Stimulated activated CD4-positive, alpha-beta T cell treated with anti-CD3 and anti-CD28 coated beads, Interleukin-15, amount 100 ng/mL, for 24 hours (primary cell): Measurements from ENCODE around the gene CDPF1.

Experiments
- DNase-seq: peaks from one replicate; pipeline ENCODE4 v3.0.0-alpha.2; 2020

The CDPF1 gene, protein sequence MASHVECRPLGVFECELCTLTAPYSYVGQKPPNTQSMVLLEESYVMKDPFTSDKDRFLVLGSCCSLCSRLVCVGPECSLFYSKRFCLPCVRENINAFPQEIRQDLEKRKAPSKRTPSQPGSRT

DNA sequence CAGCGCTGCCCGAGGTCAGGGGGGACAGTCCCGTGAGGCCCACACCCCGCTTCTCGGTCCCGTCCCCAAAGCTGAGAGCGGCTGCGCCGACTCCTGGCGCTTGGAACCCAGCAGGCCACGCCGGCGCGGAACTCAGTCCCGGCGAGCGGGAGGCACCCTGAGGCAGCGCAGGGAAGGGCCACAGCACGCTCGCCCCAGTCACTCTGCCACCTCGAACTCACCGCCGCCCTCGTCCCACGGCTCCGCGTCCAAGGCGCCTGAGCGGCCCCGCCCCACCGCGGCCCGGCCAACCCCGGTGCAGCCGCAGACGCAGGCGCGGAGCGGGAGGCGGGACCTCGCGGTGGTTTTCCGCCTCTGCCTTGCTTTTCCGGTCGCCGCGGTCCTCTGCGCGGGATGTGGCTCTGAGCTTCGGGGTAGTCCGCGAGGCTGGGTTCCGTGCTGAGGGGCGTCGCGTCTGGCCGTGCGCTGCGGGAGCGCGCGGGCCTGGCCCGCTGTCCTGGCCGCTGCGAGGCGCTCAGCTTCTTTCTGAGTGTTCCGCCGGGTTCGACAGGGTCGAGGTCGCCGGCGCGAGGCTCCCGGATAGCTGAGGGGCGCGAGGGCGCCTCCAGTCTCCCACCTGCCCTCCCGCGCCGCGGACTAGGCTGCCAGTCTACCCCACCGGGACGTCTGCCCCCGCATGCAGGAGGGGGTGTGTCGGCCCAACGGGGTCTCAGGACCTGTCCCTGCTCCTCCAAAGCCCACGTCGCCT is at the start of gene CDPF1:
Gene CDPF1 (minus strand): TSS at position 259 of the 748 bp plus-strand sequence. CDS start 2,009 bp downstream, outside the sequence.
- peak; percentile 95 for DNase-seq

GRCh38 chr22:46299101-46299500 is 49.0 kb upstream of the CDPF1 start:
- no peak for DNase-seq

GRCh38 chr22:46297151-46297812 is 47.2 kb upstream of the CDPF1 start:
- DNase-seq = peak; percentile 47

- peak; percentile 98 for DNase-seq
Measured at GRCh38 chr22:46296257-46297150, 46.4 kb upstream of the CDPF1 start, which contains the start of gene GTSE1. Gene GTSE1 (plus strand): TSS chr22:46296870. CDS start chr22:46297401, 531 bp downstream.

- DNase-seq = no peak
Measured at GRCh38 chr22:46295277-46295971, 45.3 kb upstream of the CDPF1 start.

DNA sequence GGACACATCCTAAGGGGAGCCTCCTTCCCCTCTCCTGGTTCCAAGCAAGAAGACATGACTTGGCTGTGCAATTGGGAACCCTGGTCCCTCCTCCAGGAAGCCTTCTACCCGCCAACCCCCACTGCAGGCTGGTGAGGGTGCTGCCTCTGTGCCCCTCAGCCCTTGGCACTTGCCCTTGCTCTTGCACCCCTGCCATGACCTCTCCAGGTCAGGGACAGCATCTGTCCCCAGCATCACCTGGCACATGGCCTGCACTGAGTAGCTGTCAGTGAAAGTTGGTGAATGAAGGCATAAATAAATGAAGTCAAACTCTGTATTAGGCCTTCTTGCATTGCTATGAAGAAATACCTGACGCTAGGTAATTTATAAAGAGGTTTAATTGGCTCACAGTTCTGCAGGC is 44.7 kb upstream of the CDPF1 start:
- DNase-seq = no peak

GRCh38 chr22:46293577-46294260 is 43.6 kb upstream of the CDPF1 start:
- peak; percentile 23 for DNase-seq

GRCh38 chr22:46292732-46293131 is 42.6 kb upstream of the CDPF1 start:
- no peak for DNase-seq

DNA sequence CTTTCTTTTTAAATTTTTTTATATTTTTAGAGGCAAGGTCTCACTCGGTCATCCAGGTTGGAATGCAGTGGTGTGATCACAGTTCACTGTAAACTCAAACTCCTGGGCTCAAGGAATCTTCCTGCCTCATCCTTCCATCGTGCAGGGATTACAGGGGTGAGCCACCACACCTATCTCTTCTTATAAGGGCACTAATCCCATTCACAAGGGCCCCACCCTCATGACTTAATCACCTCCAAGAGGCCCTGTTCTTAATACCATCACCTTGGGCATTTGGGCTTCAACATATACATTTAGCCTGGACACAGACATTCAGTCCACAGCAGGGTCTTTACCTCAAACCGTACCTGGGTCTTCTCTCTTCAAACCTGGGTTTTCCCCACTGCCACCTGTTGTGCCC is 42.1 kb upstream of the CDPF1 start:
- DNase-seq = no peak

DNA sequence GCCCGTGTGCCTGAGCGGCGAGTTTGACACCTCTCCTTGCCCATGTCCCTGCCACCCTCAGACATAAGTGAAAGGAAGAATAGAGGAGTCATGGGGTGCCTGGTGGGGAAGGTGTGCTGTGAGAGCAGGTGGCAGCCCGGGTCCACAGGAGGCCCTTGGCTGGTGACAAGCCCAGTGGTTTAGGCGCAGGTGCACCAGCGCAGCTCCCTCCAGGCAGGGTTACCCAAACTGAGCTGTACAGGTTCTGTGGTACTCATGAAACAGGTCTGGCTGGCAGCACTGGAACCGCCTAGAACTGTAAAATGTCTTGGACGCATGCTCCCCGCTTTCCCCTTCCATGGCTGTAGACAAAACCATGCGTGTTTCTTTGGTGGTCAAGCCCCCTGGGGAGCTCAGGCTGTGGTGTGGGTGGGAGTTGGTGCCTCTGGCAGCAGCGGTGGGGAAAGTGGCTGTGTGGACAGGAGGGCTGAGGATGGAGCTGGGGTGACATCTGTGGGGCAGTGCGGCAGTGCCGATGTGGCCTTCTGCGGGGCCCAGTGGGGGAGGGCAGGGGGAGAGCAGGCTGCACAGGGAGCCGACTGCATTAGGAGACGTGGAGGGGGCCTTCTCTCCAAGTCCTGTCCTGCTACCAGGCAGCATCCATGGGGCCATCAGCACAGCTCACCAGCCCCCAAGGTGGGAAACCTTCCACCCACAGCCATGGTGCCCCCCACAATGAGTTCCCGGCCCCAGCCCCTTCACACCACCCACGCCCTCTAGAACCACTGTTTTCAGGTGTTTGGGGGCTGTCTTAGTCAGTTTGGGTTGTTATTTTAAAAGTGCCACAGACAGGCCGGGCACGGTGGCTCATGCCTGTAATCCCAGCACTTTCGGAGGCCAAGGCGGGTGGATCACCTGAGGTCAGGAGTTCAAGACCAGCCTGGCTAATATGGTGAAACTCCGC is 41.0 kb upstream of the CDPF1 start:
- no peak for DNase-seq

DNA sequence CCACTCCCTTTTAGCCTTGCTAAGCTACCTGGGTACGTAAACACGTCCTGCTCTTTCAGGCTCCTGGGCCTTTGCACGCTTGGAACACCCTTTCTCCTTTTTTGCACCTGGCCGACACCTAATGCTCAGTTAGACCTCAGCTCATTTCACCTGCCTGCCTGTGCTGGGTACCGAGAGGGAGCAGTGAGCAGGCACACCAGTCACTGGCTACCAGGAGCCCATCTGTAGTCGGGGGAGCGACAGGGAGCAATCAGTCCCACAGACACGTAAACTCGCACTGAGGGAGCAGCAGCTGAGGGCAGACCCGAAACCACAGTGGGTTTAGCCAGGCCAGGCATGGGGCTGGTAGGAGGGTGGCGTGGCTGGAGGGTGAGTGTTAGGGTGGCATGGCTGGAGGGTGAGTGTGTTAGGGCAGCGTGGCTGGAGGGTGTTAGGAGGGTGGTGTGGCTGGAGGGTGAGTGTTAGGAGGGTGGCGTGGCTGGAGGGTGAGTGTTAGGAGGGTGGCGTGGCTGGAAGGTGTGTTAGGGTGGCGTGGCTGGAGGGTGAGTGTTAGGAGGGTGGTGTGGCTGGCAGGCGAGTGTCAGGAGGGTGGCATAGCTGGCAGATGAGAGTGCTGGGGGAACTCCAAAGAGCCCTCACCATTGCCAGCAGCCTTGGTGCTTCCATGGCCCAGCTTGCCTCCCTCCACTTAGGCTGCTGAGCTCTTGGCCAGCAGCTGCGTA is 40.2 kb upstream of the CDPF1 start:
- DNase-seq = no peak

GRCh38 chr22:46289244-46289891 is 39.3 kb upstream of the CDPF1 start:
- no peak for DNase-seq

GRCh38 chr22:46288846-46289243 is 38.8 kb upstream of the CDPF1 start:
- DNase-seq = no peak

- peak; percentile 28 for DNase-seq
Measured at GRCh38 chr22:46287873-46288751, 38.0 kb upstream of the CDPF1 start.

DNA sequence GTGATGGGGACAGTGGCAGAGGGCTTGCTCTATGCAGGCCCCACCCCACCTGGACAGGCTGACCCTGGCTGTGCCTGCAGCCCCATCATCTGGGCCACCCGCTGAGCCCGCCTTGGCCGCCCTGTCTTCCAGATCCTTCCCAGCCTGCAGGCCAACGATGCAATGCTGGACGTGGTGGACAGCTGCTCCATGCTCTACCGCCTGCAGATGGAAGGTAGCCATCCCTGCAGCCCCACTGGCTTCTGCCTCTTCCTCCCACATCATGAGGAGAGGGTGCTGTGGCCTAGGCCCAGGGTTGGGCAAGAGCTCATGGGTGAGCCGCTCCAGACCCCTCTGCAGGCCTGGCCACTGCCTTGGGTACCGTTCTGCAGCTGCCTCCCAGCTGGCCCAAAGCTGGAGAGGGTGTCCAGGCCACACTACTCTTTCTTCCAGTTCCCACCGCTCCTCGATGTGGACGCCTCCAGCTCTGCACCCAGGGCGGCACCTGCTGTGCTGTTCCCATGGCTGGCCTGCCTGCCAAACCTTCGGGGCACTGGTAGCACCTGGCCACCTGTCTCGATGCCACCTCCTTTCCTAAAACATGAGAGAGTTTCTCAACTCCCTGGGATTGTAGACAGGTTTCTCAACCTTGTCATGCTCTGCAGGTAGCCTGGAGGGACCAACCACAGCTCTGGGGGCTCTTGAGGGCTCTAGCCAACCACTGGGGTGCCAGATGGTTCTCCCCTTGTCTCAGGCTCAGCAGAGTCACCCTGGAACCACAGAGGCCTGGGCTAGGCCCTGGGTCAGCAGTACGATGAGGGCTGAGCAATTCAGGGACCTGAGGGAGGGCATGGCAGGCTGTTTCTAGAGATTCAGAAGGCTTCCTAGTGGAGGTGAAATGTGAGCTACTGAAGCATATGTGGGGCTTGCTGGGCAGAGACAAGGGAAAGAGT is 37.1 kb upstream of the CDPF1 start:
- no peak for DNase-seq

GRCh38 chr22:46286006-46286405 is 35.9 kb upstream of the CDPF1 start:
- no peak for DNase-seq
